ENCODE data around the gene NNAT.

- TF ChIP-seq, protein P1, sequence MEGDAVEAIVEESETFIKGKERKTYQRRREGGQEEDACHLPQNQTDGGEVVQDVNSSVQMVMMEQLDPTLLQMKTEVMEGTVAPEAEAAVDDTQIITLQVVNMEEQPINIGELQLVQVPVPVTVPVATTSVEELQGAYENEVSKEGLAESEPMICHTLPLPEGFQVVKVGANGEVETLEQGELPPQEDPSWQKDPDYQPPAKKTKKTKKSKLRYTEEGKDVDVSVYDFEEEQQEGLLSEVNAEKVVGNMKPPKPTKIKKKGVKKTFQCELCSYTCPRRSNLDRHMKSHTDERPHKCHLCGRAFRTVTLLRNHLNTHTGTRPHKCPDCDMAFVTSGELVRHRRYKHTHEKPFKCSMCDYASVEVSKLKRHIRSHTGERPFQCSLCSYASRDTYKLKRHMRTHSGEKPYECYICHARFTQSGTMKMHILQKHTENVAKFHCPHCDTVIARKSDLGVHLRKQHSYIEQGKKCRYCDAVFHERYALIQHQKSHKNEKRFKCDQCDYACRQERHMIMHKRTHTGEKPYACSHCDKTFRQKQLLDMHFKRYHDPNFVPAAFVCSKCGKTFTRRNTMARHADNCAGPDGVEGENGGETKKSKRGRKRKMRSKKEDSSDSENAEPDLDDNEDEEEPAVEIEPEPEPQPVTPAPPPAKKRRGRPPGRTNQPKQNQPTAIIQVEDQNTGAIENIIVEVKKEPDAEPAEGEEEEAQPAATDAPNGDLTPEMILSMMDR (conservative IDR thresholded peaks at IDR 0.05 in 1 of 2, IDR thresholded peaks at IDR 0.05 in 1 of 2; ENCODE audit: low read depth in 1 of 2, low read length in 2 of 2): no peak
- TF ChIP-seq EZH2 (IDR thresholded peaks at IDR 0.05; ENCODE audit: low read length, missing control alignments): no peak
Measured at GRCh38 chr20:37567331-37567665, 46.2 kb downstream of the NNAT start.

Measured in fibroblast of lung (primary cell).